ENCODE data around the gene PPP1R17. TPM values are rescaled to one million over a fixed set of nuclear protein-coding genes. Genes with fewer than 3 reads are reported as not detected.

Gene PPP1R17
- total and polyA plus RNA-seq, 4 donors: not detected

- no peak for DNase-seq (ENCODE audit: low spot score)
- H3K4me1 ChIP-seq (ENCODE audit: control insufficient read depth in 4 of 4, insufficient read depth in 4 of 4, low read length in 3 of 4): no peaks in the 10 kb centered on the region
- no peak for TF ChIP-seq EGR1 (IDR thresholded peaks at IDR 0.05; ENCODE audit: low read depth in 2 of 2)
- TF ChIP-seq MAX (IDR thresholded peaks at IDR 0.05): no peak
- no peak for TF ChIP-seq HNF4G (IDR thresholded peaks at IDR 0.05)
- no peak for TF ChIP-seq RXRA (IDR thresholded peaks at IDR 0.05)
- no peak for TF ChIP-seq HNF4A (conservative IDR thresholded peaks at IDR 0.05)
- TF ChIP-seq NR2F2 (IDR thresholded peaks at IDR 0.05): no peak
- TF ChIP-seq, protein P1, sequence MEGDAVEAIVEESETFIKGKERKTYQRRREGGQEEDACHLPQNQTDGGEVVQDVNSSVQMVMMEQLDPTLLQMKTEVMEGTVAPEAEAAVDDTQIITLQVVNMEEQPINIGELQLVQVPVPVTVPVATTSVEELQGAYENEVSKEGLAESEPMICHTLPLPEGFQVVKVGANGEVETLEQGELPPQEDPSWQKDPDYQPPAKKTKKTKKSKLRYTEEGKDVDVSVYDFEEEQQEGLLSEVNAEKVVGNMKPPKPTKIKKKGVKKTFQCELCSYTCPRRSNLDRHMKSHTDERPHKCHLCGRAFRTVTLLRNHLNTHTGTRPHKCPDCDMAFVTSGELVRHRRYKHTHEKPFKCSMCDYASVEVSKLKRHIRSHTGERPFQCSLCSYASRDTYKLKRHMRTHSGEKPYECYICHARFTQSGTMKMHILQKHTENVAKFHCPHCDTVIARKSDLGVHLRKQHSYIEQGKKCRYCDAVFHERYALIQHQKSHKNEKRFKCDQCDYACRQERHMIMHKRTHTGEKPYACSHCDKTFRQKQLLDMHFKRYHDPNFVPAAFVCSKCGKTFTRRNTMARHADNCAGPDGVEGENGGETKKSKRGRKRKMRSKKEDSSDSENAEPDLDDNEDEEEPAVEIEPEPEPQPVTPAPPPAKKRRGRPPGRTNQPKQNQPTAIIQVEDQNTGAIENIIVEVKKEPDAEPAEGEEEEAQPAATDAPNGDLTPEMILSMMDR (IDR thresholded peaks at IDR 0.05; ENCODE audit: low read depth, low read length, missing input control): no peak
- TF ChIP-seq JUND (IDR thresholded peaks at IDR 0.05): no peak
- TF ChIP-seq, protein P2, sequence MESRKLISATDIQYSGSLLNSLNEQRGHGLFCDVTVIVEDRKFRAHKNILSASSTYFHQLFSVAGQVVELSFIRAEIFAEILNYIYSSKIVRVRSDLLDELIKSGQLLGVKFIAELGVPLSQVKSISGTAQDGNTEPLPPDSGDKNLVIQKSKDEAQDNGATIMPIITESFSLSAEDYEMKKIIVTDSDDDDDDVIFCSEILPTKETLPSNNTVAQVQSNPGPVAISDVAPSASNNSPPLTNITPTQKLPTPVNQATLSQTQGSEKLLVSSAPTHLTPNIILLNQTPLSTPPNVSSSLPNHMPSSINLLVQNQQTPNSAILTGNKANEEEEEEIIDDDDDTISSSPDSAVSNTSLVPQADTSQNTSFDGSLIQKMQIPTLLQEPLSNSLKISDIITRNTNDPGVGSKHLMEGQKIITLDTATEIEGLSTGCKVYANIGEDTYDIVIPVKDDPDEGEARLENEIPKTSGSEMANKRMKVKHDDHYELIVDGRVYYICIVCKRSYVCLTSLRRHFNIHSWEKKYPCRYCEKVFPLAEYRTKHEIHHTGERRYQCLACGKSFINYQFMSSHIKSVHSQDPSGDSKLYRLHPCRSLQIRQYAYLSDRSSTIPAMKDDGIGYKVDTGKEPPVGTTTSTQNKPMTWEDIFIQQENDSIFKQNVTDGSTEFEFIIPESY (IDR thresholded peaks at IDR 0.05): no peak
- no peak for TF ChIP-seq ATF3 (IDR thresholded peaks at IDR 0.05)
- TF ChIP-seq GABPA (IDR thresholded peaks at IDR 0.05 in 1 of 2, conservative IDR thresholded peaks at IDR 0.05 in 1 of 2): no peak
- no peak for TF ChIP-seq FOXA1 (IDR thresholded peaks at IDR 0.05)
- no peak for TF ChIP-seq SP1 (IDR thresholded peaks at IDR 0.05)
- TF ChIP-seq YY1 (IDR thresholded peaks at IDR 0.05): no peak
- TF ChIP-seq, protein P3, sequence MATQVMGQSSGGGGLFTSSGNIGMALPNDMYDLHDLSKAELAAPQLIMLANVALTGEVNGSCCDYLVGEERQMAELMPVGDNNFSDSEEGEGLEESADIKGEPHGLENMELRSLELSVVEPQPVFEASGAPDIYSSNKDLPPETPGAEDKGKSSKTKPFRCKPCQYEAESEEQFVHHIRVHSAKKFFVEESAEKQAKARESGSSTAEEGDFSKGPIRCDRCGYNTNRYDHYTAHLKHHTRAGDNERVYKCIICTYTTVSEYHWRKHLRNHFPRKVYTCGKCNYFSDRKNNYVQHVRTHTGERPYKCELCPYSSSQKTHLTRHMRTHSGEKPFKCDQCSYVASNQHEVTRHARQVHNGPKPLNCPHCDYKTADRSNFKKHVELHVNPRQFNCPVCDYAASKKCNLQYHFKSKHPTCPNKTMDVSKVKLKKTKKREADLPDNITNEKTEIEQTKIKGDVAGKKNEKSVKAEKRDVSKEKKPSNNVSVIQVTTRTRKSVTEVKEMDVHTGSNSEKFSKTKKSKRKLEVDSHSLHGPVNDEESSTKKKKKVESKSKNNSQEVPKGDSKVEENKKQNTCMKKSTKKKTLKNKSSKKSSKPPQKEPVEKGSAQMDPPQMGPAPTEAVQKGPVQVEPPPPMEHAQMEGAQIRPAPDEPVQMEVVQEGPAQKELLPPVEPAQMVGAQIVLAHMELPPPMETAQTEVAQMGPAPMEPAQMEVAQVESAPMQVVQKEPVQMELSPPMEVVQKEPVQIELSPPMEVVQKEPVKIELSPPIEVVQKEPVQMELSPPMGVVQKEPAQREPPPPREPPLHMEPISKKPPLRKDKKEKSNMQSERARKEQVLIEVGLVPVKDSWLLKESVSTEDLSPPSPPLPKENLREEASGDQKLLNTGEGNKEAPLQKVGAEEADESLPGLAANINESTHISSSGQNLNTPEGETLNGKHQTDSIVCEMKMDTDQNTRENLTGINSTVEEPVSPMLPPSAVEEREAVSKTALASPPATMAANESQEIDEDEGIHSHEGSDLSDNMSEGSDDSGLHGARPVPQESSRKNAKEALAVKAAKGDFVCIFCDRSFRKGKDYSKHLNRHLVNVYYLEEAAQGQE (IDR thresholded peaks at IDR 0.05): no peak
- TF ChIP-seq RAD21 (IDR thresholded peaks at IDR 0.05): no peak
- no peak for TF ChIP-seq FOXA2 (IDR thresholded peaks at IDR 0.05)
- TF ChIP-seq TAF1 (conservative IDR thresholded peaks at IDR 0.05): no peak
- H3K9me3 ChIP-seq (ENCODE audit: control insufficient read depth in 4 of 4, low read length in 3 of 4): no peaks in the 10 kb centered on the region
- no peak overlapping the region for H3K27ac ChIP-seq (ENCODE audit: low read depth in 1 of 2, low read length in 2 of 2)
- H3K4me3 ChIP-seq (ENCODE audit: low read depth in 1 of 3, low read length in 3 of 3): no peak overlapping the region
- WGBS: 73% methylated on average over 6 of the region's 6 CpGs
- no peaks in the 10 kb centered on the region for H3K36me3 ChIP-seq (ENCODE audit: control insufficient read depth in 4 of 4, insufficient read depth in 3 of 4, low read depth in 1 of 4, low read length in 3 of 4)
- H3K9ac ChIP-seq (ENCODE audit: low read depth in 1 of 2, low read length in 2 of 2): no peak overlapping the region
- peaks cover 0 to 11% (median 1%) of the 10 kb centered on the region in 4 donors for H3K27me3 ChIP-seq (ENCODE audit: control insufficient read depth in 4 of 4, insufficient read depth in 4 of 4, low read length in 3 of 4)
These were observed 9.0 kb downstream of the PPP1R17 start for GRCh38 chr7:31695859-31696614.

Measured in liver (tissue), 9 donors.